ENCODE results near the gene MEI1.

GRCh38 chr22:41800348-41801146, 101.2 kb downstream of the MEI1 start, which contains the start of gene CCDC134:
- TF ChIP-seq, protein P1, sequence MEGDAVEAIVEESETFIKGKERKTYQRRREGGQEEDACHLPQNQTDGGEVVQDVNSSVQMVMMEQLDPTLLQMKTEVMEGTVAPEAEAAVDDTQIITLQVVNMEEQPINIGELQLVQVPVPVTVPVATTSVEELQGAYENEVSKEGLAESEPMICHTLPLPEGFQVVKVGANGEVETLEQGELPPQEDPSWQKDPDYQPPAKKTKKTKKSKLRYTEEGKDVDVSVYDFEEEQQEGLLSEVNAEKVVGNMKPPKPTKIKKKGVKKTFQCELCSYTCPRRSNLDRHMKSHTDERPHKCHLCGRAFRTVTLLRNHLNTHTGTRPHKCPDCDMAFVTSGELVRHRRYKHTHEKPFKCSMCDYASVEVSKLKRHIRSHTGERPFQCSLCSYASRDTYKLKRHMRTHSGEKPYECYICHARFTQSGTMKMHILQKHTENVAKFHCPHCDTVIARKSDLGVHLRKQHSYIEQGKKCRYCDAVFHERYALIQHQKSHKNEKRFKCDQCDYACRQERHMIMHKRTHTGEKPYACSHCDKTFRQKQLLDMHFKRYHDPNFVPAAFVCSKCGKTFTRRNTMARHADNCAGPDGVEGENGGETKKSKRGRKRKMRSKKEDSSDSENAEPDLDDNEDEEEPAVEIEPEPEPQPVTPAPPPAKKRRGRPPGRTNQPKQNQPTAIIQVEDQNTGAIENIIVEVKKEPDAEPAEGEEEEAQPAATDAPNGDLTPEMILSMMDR (IDR thresholded peaks at IDR 0.05): peak in 1 of 6 experiments; percentile 2
- peak; percentile 90 to 96 for TF ChIP-seq POLR2A (IDR thresholded peaks at IDR 0.05)
